GM12872 (cell line): ENCODE results near the gene SLC25A30.

Experiments used
- TF ChIP-seq, protein P1 (sequence below): IDR thresholded peaks from 3 replicates; pipeline ENCODE4 v1.5.1; 2011; ENCODE audit warnings: low read depth, mild to moderate bottlenecking, low read length, moderate library complexity; ENCODE audit not compliant: insufficient read depth

Gene SLC25A30

DNA sequence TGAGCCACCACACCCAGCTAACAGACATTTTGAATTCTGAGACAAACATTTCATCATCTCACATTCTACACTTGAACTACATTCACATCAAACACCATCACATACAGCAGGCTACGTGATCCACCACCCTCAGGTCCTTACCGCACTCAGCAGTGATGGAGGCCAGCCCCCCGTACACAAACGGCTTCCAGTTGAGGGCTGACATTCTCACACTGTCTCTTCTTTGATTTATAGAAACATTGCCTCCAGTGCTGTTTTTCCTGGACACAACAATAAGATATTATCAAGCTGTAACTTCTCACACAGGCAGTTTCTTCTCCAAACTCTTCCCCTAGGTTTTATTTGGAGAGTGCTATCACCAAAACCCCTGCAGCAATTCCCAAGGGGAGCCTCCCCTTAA is 7.0 kb downstream of the SLC25A30 start:
- TF ChIP-seq, protein P1, sequence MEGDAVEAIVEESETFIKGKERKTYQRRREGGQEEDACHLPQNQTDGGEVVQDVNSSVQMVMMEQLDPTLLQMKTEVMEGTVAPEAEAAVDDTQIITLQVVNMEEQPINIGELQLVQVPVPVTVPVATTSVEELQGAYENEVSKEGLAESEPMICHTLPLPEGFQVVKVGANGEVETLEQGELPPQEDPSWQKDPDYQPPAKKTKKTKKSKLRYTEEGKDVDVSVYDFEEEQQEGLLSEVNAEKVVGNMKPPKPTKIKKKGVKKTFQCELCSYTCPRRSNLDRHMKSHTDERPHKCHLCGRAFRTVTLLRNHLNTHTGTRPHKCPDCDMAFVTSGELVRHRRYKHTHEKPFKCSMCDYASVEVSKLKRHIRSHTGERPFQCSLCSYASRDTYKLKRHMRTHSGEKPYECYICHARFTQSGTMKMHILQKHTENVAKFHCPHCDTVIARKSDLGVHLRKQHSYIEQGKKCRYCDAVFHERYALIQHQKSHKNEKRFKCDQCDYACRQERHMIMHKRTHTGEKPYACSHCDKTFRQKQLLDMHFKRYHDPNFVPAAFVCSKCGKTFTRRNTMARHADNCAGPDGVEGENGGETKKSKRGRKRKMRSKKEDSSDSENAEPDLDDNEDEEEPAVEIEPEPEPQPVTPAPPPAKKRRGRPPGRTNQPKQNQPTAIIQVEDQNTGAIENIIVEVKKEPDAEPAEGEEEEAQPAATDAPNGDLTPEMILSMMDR: no peak

DNA sequence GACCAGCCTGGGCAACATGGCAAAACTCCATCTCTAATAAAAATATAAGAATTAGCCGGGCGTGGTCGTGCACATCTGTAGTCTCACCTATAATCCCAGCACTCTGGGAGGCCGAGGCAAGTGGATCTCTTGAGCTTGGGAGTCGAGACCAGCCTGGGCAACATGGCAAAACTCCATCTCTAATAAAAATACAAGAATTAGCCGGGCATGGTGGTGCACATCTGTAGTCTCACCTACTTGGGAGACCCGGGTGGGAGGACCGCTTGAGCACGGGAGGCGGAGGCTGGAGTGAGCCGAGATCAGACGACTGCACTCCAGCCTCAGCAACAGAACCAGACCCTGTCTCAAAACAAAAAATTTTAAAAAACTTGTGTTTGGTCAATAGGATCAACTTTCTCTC is 7.7 kb downstream of the SLC25A30 start:
- TF ChIP-seq, protein P1: no peak

DNA sequence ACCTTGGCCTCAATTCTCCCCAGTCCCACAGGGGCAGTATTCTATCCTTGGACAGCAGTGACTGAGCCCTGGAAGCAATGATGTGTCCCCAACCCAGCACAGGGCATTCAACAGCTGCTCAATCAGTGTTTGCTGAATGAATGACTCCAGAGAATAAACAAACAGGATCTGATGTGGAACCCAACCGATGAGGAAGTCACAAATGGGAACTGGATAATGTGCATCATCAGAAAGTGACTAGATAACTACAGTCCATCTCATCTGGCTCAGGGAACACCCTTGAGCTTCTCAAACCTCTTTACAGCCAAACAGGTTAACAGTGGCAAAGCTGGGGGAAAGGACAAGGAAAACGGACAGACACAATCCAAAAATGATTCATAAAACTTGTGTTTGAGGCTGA is 8.2 kb downstream of the SLC25A30 start:
- TF ChIP-seq, protein P1: no peak

DNA sequence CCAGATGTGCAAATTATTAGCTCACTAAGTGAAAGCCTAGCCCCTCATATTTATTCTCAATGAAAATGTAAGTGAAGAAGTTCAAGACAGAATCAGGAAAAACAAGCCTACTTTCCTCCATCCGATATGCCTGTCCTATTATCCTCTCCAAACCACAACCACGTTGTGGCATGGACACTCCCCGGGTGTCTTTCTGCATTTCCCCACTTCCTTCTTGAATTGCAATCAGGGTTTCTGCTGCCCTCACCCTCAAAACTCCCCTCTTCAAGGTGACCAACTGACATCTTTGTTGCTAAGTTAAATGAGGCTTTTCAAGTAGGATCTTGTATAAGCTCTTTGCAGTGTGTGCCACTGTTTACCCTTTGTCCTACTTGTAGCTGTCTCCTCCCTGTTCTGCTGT is 11.8 kb downstream of the SLC25A30 start:
- TF ChIP-seq, protein P1: no peak

DNA sequence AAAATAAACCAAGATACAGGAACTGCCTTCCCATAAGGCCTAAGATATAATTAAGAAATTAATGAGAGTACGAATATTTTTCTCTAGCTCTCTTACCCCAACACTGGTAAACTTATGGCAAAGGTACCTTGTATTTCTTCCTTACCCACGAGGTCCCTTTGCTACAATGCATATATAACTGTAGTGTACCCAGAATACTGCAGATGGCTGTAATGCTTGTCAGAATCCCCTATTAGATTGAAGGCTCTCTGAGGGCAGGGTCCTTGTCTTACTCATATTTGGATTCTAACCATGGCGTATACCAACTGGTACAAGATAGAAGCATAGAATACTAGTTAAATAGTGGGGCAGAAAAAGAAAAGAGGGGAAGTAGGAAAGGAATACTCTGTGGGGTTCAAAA is 15.1 kb downstream of the SLC25A30 start:
- TF ChIP-seq, protein P1: no peak

DNA sequence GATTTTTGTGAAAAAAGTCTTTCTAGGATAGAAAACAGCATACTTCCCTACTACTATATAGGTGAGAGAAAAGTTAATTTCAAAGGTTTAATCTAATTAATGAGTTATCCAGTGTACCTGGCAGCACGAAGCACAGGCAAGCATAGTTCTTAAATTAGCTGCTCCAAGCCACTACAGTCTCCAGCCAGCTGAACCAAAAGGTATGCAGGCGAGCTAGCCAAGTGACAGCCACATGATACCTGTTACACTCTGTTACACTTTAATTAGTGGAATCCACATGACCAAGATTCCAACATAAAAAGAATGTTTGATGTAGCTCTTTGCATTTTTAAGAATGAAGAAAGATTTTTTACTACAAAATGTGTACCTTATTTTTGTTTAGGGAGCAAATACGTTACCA is 15.5 kb downstream of the SLC25A30 start:
- TF ChIP-seq, protein P1: no peak

DNA sequence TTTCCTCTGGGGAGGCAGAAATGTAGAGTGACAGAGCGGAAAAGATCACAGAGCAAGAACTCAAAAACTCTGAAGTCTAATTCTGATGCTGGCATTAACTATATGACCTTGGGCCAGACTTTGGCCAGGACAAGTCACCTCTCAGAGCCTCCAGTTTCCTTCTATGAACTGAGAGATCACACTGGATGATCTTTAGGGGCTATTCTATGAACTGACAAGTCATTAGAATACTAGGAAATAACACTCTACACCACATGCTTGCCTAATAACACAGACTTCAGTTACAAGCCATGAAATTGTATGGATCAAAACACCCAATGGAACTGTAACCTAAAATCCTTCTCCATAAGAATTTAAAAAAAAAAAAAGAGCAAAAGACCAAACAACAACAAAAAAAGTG is 16.9 kb downstream of the SLC25A30 start:
- TF ChIP-seq, protein P1: no peak

DNA sequence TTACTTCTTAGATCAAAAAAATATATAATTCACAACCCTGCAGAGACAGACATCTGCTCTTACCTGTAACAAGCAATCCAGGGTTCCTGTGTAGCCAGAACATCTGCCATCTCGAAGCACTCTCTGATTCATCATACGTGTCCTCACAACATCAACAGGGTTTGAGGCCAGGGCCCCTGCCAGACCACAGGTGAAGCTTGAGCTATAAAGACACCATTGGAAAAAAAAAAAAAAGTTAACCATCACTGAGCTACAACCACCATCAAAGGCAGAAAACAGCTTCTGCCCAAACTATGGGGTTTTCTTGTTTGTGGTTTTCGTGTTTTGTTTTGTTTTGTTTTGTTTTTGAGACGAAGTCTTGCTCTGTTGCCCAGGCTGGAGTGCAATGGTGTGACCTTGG is 19.3 kb downstream of the SLC25A30 start:
- TF ChIP-seq, protein P1: no peak
